Effector memory CD4-positive, alpha-beta T cell (primary cell): ENCODE results near the gene NRSN1.

Experiments
- DNase-seq, 3 donors: peaks; one replicate each; pipeline ENCODE4 v3.0.0-alpha.2; 2020
- H3K27ac ChIP-seq: 2 replicates; pipeline ENCODE4 v1.7.0; 2013; ENCODE audit warnings: mild to moderate bottlenecking, low read length, moderate library complexity; ENCODE audit not compliant: insufficient read depth, poor library complexity, severe bottlenecking
- H3K27me3 ChIP-seq: replicated peaks from 2 replicates; pipeline ENCODE4 v1.7.0; 2013; ENCODE audit warnings: mild to moderate bottlenecking, low read length; ENCODE audit not compliant: insufficient read depth, control insufficient read depth, poor library complexity, severe bottlenecking
- H3K36me3 ChIP-seq: 2 replicates; pipeline ENCODE4 v1.7.0; 2013; ENCODE audit warnings: mild to moderate bottlenecking, low read length, moderate library complexity; ENCODE audit not compliant: control insufficient read depth, insufficient read depth
- H3K4me1 ChIP-seq: 2 replicates; pipeline ENCODE4 v1.7.0; 2013; ENCODE audit warnings: low read length, mild to moderate bottlenecking; ENCODE audit not compliant: control insufficient read depth, insufficient read depth, poor library complexity, severe bottlenecking
- H3K4me3 ChIP-seq: 2 replicates; pipeline ENCODE4 v1.7.0; 2013; ENCODE audit warnings: low read length, low read depth, mild to moderate bottlenecking; ENCODE audit not compliant: insufficient read depth, poor library complexity, severe bottlenecking
- H3K9me3 ChIP-seq: 2 replicates; pipeline ENCODE4 v1.7.0; 2013; ENCODE audit warnings: mild to moderate bottlenecking, low read length, moderate library complexity; ENCODE audit not compliant: control insufficient read depth

Gene NRSN1

DNA sequence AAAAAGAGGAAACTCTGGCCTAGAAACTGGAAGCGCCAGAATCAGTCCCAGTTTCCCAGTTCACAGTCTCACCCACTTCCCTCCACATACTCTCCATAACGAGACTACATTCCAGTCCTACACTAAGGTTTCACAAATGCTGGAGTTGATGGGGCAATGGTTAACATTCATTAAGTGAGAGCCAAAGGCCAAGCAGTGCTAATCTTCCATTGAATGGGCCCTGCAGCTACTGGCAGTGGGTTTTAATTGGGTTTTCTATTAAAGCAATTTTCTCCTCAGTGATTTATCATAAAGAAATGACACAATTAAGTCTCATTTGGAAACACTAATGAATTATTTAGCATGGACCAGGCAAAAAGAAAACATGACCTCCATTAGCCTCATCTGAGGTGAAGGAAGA, 20.8 kb upstream of the NRSN1 start:
- Histone ChIP-seq H3K27ac (no peak overlapping the region), H3K36me3 (no peaks in the 10 kb centered on the region), H3K9me3 (no peaks in the 10 kb centered on the region), H3K4me3 (no peak overlapping the region), H3K4me1 (no peaks in the 10 kb centered on the region), H3K27me3 (no peaks in the 10 kb centered on the region)
- no peak for DNase-seq

DNA sequence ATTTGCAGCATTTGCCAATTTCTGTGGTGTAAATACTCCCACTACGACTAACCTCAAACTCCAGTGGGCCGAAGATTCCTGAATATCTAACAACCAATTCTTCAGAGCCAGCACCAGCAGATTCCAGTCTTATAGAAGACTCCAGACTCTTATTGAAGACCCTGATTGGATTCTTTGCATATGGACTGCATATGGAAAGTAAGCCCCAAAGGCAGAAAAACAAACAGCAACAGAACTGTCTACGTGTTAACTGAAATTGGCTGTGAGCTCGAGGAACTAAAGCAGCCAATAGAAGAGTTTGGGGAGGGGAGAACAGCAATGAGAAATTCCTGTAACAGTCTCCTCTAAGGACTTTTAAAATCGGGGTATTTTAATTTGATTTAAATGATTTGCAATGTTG, 19.7 kb upstream of the NRSN1 start:
- H3K27me3 ChIP-seq = no peaks in the 10 kb centered on the region
- no peak overlapping the region for H3K4me3 ChIP-seq
- no peaks in the 10 kb centered on the region for H3K9me3 ChIP-seq
- no peak overlapping the region for H3K27ac ChIP-seq
- H3K36me3 ChIP-seq = no peaks in the 10 kb centered on the region
- H3K4me1 ChIP-seq = no peaks in the 10 kb centered on the region
- DNase-seq = no peak

DNA sequence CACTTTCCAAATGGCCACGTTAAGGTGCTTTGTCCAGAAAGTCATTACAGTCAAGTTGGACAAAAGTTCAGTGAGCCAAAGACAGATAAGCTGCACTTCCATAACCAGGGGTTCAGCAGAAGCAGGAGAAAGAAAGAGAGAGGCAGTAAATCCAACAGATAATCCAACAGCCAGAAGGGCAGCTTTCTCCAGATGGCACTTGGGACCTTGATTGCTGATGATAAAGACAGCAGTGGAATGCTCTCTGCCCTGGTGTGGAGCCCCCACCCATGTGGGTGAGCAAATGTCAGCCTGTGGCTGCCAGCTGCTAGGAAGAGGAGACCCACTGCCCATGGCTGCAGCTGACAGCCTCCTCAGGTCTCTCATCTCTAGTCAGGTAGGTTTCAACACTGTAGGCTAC, 18.7 kb upstream of the NRSN1 start:
- Histone ChIP-seq H3K4me1 (no peaks in the 10 kb centered on the region), H3K9me3 (no peaks in the 10 kb centered on the region), H3K27ac (no peak overlapping the region), H3K27me3 (no peaks in the 10 kb centered on the region), H3K36me3 (no peaks in the 10 kb centered on the region), H3K4me3 (no peak overlapping the region)
- no peak for DNase-seq

DNA sequence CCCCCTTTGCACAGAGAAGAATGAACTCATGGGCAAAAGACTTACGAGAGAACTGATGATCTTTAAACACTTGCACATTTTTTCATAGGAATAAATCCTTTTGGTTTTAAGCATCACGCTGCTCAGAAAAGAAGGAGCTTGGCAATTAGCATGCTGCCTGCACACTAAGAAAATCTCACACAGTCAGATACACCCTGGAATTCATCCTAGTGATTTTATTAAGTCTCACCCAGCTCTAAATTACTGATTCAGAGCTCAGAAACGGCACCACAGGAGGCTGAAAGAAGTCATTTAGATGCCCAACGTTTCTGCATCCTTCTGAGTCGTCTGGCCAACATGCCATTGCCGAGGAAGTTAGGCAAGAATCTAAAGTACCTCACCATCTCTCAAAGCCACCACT, 18.0 kb upstream of the NRSN1 start:
- H3K9me3 ChIP-seq = no peaks in the 10 kb centered on the region
- no peak for DNase-seq
- no peaks in the 10 kb centered on the region for H3K4me1 ChIP-seq
- no peak overlapping the region for H3K4me3 ChIP-seq
- no peaks in the 10 kb centered on the region for H3K36me3 ChIP-seq
- H3K27ac ChIP-seq = no peak overlapping the region
- no peaks in the 10 kb centered on the region for H3K27me3 ChIP-seq

DNA sequence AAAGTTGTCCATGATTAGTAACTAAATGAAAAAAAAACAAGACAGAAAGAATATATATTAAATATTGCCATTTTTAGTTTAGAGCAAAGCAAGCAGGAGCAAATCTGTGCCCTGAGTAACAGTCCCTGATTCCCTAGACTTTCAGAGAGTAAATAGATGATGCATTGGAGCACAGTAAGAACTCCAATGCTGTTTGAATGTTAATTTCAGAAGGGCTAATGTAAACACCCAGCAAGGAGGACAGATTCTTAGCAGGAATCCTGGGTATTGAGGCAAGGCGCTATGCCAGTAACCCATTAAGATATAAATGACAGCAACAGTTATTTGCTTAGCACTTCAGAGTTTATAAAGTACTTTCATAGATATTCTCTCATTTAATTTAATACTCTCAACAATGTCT, 15.6 kb upstream of the NRSN1 start:
- Histone ChIP-seq H3K36me3 (no peaks in the 10 kb centered on the region), H3K27ac (no peak overlapping the region), H3K9me3 (no peaks in the 10 kb centered on the region), H3K27me3 (no peaks in the 10 kb centered on the region), H3K4me3 (no peak overlapping the region), H3K4me1 (no peaks in the 10 kb centered on the region)
- DNase-seq = no peak

DNA sequence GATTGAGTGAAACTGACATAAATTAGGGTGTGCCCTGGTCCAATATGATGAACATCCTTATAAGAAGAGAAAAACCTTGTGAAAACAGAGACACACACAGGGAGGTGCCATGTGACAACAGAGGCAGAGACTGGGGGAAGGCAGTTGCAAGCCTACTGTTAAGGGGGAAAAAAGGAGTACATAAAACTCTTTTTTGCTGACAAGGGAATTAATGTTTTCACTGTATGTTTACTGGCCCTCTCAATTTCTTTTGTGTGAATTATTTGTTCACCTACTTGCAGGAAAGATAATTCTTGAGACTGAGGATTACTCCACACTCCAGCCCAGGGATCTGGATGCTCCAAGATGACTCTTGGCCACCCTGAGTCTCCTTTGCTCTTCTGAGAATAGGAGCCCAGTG, 12.1 kb upstream of the NRSN1 start:
- no peak for DNase-seq
- no peaks in the 10 kb centered on the region for H3K9me3 ChIP-seq
- no peaks in the 10 kb centered on the region for H3K27me3 ChIP-seq
- H3K4me1 ChIP-seq = no peaks in the 10 kb centered on the region
- no peaks in the 10 kb centered on the region for H3K36me3 ChIP-seq
- no peak overlapping the region for H3K27ac ChIP-seq
- no peak overlapping the region for H3K4me3 ChIP-seq

DNA sequence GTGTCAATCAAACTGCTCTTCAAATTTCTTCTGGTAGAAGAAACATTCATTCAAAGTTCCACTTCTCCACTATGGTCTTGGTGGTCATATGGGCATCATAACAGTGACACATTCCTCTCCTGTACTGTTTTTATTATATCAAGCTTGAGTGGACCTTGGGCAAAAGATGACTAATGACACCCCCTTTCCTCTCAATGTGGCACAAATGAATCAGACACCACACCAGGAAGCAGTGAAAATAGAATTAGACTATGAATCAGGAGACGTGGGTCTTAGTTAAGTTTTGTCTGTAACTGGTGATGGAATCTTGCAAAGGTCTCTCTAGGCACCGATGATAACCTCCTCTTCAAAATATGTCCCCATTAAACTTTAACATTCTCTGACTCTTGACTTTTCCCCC, 9.0 kb upstream of the NRSN1 start:
- no peaks in the 10 kb centered on the region for H3K36me3 ChIP-seq
- no peak overlapping the region for H3K4me3 ChIP-seq
- no peaks in the 10 kb centered on the region for H3K27me3 ChIP-seq
- no peak overlapping the region for H3K27ac ChIP-seq
- no peaks in the 10 kb centered on the region for H3K4me1 ChIP-seq
- no peaks in the 10 kb centered on the region for H3K9me3 ChIP-seq
- DNase-seq = no peak

DNA sequence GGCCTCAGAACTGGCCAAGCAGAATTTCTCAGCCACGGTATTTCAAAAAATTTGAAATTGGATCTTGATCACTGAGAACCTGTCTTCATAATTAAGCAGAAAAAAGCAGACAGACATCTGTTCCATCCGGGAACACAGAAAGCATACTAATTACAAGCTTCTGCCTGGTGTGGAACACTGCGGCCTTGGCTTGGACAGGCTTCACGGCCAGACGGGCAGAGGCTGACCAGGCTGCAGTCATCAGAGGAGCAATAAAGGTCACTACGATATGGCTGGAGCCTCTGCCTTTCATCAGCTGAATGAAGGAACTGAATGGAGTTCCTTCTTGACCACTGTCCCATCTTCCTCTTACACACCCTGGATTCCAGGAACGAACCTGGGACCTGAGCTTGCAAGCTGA, 3.9 kb upstream of the NRSN1 start:
- DNase-seq = no peak
- no peak overlapping the region for H3K27ac ChIP-seq
- no peaks in the 10 kb centered on the region for H3K27me3 ChIP-seq
- no peak overlapping the region for H3K4me3 ChIP-seq
- H3K4me1 ChIP-seq = no peaks in the 10 kb centered on the region
- H3K9me3 ChIP-seq = no peaks in the 10 kb centered on the region
- no peaks in the 10 kb centered on the region for H3K36me3 ChIP-seq

DNA sequence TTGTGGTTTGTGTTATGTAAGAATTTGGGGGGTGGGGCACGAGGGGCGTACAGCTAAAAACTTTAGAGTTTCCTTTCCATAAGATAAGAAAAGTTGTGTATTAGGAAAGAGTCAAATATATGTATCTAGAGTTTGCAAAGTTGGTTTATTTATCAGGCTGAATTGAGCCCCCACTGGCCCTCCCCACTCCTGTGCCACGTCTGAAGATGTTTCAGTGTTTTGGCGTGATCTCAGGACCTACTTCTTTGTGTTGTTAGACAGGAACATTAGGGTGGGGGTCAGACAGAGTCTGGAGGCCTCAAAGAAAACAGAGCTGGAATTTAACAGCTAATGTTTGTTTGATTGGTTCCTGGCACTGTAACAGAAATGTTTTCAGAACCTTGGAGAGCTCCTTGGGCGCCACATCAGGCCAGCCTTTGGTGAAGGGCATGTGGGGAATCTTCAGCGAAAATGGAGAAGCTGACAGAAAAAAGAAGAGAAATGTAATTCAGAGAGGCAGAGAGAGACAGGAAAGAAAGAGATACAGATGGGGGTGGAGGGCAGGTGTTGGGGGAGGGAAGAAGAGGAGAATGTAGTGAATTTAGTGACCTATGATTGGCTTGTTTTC, 674 bp downstream of the NRSN1 start:
- no peak overlapping the region for H3K27ac ChIP-seq
- no peak overlapping the region for H3K4me3 ChIP-seq
- H3K36me3 ChIP-seq = no peaks in the 10 kb centered on the region
- no peaks in the 10 kb centered on the region for H3K9me3 ChIP-seq
- no peaks in the 10 kb centered on the region for H3K4me1 ChIP-seq
- DNase-seq = no peak
- H3K27me3 ChIP-seq = no peaks in the 10 kb centered on the region

DNA sequence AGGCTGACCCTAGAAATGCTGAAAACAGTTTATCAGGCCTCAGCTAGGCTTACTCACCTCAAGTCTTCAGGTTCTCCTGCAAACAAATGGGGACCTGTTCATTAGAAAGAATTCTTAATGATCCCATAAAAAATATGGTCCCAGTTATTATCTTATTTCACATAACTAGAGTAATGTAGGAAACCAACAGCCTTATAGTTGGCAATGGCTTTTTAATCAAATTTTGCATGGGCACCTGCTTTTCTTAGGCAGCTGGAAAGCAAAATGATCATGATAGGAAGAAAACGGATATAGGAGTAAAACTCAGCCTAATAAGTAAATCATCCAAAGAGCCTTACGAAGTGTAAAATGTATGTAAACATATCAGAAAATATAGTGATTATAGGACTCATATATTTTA, 1.3 kb downstream of the NRSN1 start:
- Histone ChIP-seq H3K27me3 (no peaks in the 10 kb centered on the region), H3K36me3 (no peaks in the 10 kb centered on the region), H3K27ac (no peak overlapping the region), H3K9me3 (no peaks in the 10 kb centered on the region), H3K4me1 (no peaks in the 10 kb centered on the region), H3K4me3 (no peak overlapping the region)
- DNase-seq = no peak

DNA sequence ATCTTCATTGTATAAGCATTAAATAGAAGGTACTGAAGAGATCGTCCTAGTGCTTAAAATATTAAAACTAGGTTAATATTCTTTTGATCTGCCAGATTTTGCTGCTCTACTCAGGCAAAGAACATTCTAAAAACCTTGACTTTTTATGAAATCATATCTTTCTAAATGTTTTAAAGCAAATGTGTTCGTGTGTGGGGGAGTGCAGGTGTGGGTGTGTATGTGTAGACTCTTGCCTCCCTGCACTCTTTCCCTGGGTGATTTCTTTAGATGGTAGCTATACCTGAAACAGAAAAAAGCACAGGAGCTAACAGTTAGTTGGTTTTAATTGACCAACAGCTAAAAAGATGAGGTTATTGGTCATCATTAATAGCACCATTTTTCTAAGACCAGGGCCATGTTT, 5.7 kb downstream of the NRSN1 start:
- H3K4me3 ChIP-seq = no peak overlapping the region
- H3K36me3 ChIP-seq = no peaks in the 10 kb centered on the region
- no peaks in the 10 kb centered on the region for H3K27me3 ChIP-seq
- H3K9me3 ChIP-seq = no peaks in the 10 kb centered on the region
- no peak for DNase-seq
- H3K27ac ChIP-seq = no peak overlapping the region
- H3K4me1 ChIP-seq = no peaks in the 10 kb centered on the region
